Large intestine (tissue), 3 donors: Measurements from ENCODE around the gene THOC5. TPM values are rescaled to one million over a fixed set of nuclear protein-coding genes. Genes with fewer than 3 reads are reported as not detected.
"Not testable (repeated sequence)": the region's sequence is repeated elsewhere in the genome, so short reads cannot be mapped to it uniquely, and the experiment has no call there.

Source experiments
- DNase-seq, 2 donors: peaks; one replicate each; pipeline versions ENCODE4 v3.0.0 to v3.0.0-alpha.2; 2013
- H3K27ac ChIP-seq: one replicate; pipeline ENCODE4 v1.5.1; 2013; ENCODE audit warnings: low read length
- H3K27me3 ChIP-seq: 2 replicates; pipeline ENCODE4 v1.6.1; 2013; ENCODE audit warnings: low read length; ENCODE audit not compliant: control insufficient read depth, insufficient read depth
- H3K36me3 ChIP-seq: 2 replicates; pipeline ENCODE4 v1.6.1; 2013; ENCODE audit warnings: low read length; ENCODE audit not compliant: control insufficient read depth, insufficient read depth
- H3K4me1 ChIP-seq: one replicate; pipeline ENCODE4 v1.6.1; 2013; ENCODE audit warnings: low read length; ENCODE audit not compliant: control insufficient read depth, insufficient read depth
- H3K4me3 ChIP-seq: one replicate; pipeline ENCODE4 v1.5.1; 2013; ENCODE audit warnings: low read length
- H3K9me3 ChIP-seq: one replicate; pipeline ENCODE4 v1.6.1; 2013; ENCODE audit warnings: mild to moderate bottlenecking, low read depth, low read length, moderate library complexity; ENCODE audit not compliant: control insufficient read depth
- WGBS: methylation state at CpG from one replicate; pipeline ENCODE4 v1.1.5; 2013; ENCODE audit warnings: low lambda C conversion rate; ENCODE audit not compliant: insufficient coverage; 5-methylcytosine and 5-hydroxymethylcytosine counted together
- polyA plus RNA-seq: library from polyadenylated mRNA; unstranded; fragments of 120-200 nt; gene quantifications from one replicate; pipeline ENCODE4 v1.2.1, GENCODE V29; 2013

Gene THOC5
- polyA plus RNA-seq, 1 donor, result 24.3 TPM

DNA sequence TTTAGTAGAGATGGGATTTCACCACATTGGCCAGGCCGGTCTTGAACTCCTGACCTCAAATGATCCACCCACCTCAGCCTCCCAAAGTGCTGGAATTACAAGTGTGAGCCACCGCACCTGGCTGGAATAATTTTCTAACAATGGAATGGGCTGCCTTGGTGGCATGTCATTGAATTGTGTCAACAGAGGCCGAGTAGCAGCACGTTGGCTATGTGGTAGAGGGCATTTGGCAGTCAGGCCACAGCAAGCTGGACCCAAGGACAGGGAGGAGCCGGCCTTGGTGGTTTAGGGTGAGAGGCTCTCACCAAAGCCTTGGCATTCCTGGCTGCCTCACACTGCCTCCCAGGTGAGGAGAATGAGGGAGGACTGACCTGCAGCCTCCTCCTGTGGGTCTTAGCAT, 31.4 kb upstream of the THOC5 start:
- Histone ChIP-seq H3K27me3 (no peaks in the 10 kb centered on the region), H3K4me1 (peaks cover 6% of the 10 kb centered on the region), H3K36me3 (no peaks in the 10 kb centered on the region), H3K4me3 (no peak overlapping the region), H3K9me3 (no peaks in the 10 kb centered on the region), H3K27ac (no peak overlapping the region)
- no CpG with 5 or more reads among the region's 5 CpGs for WGBS
- DNase-seq, result no peak

DNA sequence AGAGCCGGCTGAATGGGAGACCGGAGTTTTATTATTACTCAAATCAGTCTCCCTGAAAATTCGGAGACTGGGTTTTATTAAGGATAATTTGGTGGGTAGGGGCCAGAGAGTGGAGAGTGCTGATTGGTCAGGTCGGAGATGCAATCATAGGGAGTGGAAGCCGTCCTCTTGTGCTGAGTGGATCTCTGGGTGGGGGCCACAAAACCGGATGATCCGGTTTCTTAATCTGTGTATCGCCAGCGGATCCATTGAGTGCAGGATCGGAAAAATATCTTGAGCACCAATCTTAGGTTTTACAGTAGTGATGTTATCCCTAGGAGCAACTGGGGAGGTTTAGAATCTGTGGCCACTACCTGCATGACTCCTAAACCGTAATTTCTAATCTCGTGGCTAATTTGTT, 28.2 kb upstream of the THOC5 start:
- Histone ChIP-seq H3K4me1 (peaks cover 18% of the 10 kb centered on the region), H3K4me3 (peak overlapping the region; percentile 69), H3K36me3 (no peaks in the 10 kb centered on the region), H3K27ac (no peak overlapping the region), H3K9me3 (no peaks in the 10 kb centered on the region), H3K27me3 (no peaks in the 10 kb centered on the region)
- WGBS, result 29% methylated on average over 1 of the region's 12 CpGs
- peak in 1 of 2 donors; percentile 30 for DNase-seq

DNA sequence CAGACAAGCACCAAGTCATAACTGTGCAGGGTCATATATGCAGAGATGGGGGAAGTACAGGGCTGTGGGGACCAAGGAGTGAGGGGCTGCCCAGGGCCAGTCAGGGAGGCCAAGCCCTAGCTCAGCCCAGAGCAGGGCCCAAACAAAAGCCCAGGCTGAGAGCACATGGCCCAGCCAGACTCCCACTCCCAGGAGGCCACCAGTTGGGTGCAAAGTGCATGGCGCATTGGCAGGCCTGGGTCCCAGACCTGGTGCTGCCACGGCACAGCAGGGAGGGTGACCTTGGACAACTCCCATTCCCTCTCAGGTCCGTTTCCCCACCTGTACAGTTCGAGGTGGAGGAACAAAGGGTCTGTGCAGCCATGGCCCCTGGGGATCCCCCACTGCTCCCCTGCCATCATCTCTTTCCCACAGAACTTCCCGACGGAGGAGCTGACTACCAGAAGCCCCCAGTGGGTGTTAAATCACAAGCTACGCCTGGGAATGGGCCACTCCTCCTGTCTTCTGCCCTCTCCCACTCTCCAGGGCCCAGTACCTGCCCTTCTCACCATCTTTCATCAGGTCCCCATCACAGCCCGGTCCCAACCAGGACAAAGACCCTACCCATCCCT, 26.7 kb upstream of the THOC5 start:
- no CpG with 5 or more reads among the region's 8 CpGs for WGBS
- Histone ChIP-seq H3K27ac (peak overlapping the region; percentile 89), H3K36me3 (no peaks in the 10 kb centered on the region), H3K4me3 (peak overlapping the region; percentile 69), H3K9me3 (no peaks in the 10 kb centered on the region), H3K27me3 (no peaks in the 10 kb centered on the region), H3K4me1 (peaks cover 21% of the 10 kb centered on the region)
- peak; percentile 62 to 76 for DNase-seq

DNA sequence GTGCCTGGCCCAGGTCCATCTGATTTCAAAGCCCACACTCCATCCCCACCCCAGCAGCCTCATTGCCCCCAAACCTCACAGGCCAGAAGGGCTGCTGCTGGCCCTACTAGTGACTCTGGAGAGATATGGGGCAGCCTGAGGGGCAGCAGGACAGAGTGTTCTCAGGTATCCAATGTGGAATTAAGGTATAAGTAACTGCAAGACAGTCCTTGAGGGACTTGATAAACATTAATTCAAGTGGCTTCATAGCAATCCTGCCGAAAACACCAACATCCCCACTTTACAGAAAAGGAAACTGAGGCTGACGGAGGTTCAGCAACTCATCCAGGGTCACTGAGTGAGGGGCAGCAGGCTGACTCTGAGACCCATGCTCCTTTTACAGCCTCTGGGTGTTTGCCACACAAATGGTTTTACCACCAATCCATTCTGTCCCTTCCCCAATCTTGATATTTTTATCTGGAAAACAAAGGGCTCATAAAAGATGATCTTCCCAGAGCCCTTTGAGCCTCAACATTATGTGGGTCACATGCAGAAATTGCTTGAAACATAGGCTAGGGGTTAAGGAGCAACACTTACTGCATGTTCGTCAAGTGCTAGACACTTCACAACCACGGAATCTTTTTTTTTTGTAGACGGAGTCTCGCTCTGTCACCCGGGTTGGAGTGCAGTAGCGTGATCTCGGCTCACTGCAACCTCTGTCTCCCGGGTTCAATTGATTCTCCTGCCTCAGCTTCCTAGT, 25.1 kb upstream of the THOC5 start:
- H3K27ac ChIP-seq, result peak overlapping the region; percentile 70
- peak in 1 of 2 donors; percentile 85 for DNase-seq
- WGBS, result no CpG with 5 or more reads among the region's 10 CpGs
- H3K9me3 ChIP-seq, result no peaks in the 10 kb centered on the region
- no peaks in the 10 kb centered on the region for H3K27me3 ChIP-seq
- H3K4me1 ChIP-seq, result peaks cover 28% of the 10 kb centered on the region
- H3K36me3 ChIP-seq, result no peaks in the 10 kb centered on the region
- H3K4me3 ChIP-seq, result no peak overlapping the region

DNA sequence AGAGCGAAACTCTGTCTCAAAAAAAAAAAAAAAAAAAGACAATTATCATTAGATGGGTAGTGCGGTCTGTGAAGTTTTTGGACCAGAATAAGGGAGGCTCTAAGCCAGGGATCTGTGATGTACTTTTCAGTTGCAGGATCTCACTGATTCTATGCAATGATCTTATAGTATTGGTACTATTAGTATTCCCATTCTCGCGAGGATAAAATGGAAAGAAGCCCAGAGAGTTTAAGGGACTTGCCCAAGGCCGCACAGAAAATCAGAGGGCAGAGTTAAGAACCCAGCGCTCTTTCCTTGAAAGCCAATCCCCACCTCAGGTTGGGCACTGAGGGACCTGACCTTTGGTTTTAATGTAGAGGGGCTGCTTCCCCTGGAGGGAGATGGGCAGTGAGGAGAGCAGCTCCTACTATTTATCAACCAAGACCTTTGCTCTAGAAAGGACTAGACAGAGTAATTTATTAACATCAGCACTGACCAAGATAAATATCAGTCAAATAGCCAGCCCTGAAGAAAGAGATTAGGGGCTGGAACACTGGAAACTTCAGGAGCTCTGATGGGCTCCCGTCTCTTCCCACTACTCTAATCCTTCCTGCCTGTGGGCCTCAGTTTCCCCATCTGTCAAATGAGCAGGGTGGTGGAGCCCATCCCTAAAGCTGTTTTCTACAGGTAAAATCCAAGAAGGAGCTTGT, 21.3 kb upstream of the THOC5 start:
- Histone ChIP-seq H3K36me3 (peaks cover 6% of the 10 kb centered on the region), H3K4me1 (peaks cover 32% of the 10 kb centered on the region), H3K27me3 (no peaks in the 10 kb centered on the region), H3K9me3 (no peaks in the 10 kb centered on the region), H3K27ac (peak overlapping the region; percentile 64), H3K4me3 (no peak overlapping the region)
- DNase-seq, result peak in 1 of 2 donors; percentile 47
- WGBS, result no CpG with 5 or more reads among the region's 7 CpGs

DNA sequence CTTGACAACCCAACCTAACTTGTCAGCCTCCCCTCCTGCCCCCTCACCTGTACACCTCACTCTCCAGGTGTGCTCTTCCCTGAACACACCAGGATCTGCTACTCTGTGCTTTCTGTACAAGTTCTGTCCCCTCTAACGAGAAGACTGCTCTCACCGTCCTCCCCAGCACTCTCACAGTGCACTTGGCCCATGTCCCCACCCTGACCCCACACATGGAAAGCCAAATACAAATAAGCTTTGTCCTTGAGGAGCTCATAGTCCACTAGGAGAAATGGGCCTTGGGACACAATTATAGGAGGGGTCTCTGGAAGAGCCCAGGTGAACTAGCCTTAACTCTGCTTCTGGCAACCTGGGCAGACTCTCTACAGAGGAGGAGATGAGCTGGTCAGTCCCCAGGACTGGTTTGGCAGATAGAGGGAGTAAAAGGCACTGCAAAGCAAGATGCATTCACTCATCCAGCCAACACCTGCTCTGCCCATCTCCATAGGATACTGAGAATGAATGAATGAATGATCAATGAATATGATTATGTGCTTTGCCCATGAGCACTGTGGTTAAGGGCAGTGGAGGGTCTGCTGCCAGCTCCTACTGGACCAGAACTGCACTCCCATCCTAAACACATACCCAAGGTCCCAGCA, 17.5 kb upstream of the THOC5 start:
- Histone ChIP-seq H3K36me3 (peaks cover 37% of the 10 kb centered on the region), H3K4me3 (no peak overlapping the region), H3K27me3 (no peaks in the 10 kb centered on the region), H3K4me1 (peaks cover 33% of the 10 kb centered on the region), H3K9me3 (no peaks in the 10 kb centered on the region), H3K27ac (no peak overlapping the region)
- no CpG with 5 or more reads among the region's 2 CpGs for WGBS
- DNase-seq, result no peak

DNA sequence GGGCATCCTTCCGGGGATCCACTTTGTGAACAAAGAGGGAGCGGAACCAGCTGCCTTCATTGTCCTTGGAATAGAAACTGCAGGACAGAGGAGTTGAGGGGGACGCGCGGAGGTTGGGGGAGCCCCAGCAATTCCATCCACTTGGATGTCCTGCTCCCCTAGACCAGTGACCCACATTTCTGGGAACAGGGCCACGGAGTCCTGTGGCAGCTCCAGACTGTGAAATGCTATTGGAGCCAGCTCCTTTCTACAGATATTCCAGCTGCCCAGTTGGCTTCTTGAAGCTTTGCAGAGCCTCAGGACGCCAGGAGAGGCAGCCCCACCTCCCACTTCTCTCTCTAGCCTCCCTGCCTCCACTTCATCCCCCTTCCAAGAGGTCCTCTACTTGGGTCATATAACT, 16.9 kb upstream of the THOC5 start:
- H3K27me3 ChIP-seq, result no peaks in the 10 kb centered on the region
- peaks cover 40% of the 10 kb centered on the region for H3K36me3 ChIP-seq
- no peak for DNase-seq
- no peak overlapping the region for H3K4me3 ChIP-seq
- no CpG with 5 or more reads among the region's 7 CpGs for WGBS
- H3K4me1 ChIP-seq, result peaks cover 31% of the 10 kb centered on the region
- no peaks in the 10 kb centered on the region for H3K9me3 ChIP-seq
- no peak overlapping the region for H3K27ac ChIP-seq

DNA sequence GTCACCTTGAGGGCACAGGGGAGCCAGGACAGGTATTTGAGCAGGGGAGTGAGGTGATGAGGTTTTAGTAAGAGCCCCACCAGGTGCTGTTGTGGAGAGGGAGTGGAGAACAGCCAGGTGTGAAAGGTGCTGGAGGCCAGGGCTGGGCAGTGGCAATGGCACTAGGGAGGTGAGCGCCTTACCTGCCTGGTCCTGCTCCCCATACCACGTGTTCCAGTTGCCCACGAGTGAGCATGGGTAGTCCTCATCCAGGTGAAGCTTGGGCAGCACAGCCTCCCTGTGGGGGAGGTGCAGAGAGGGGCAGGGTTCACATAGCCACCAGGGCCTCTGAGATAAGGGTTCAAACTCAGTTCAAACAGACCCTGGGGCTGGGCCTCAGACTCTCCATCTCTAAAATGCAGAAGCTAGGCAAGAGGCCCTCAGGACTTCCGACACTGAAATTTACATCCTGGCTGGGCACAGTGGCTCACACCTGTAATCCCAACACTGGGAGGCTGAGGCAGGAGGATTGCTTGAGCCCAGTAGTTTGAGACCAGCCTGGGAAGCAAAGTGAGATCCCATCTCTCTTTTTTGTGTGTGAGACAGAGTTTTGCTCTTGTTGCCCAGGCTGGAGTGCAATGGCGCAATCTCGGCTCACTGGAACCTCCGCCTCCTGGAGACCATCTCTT, 15.6 kb upstream of the THOC5 start:
- peak; percentile 60 to 75 for DNase-seq
- Histone ChIP-seq H3K27ac (peak overlapping the region; percentile 40), H3K9me3 (no peaks in the 10 kb centered on the region), H3K27me3 (no peaks in the 10 kb centered on the region), H3K4me1 (peaks cover 23% of the 10 kb centered on the region), H3K4me3 (no peak overlapping the region), H3K36me3 (peaks cover 47% of the 10 kb centered on the region)
- WGBS, result no CpG with 5 or more reads among the region's 7 CpGs

DNA sequence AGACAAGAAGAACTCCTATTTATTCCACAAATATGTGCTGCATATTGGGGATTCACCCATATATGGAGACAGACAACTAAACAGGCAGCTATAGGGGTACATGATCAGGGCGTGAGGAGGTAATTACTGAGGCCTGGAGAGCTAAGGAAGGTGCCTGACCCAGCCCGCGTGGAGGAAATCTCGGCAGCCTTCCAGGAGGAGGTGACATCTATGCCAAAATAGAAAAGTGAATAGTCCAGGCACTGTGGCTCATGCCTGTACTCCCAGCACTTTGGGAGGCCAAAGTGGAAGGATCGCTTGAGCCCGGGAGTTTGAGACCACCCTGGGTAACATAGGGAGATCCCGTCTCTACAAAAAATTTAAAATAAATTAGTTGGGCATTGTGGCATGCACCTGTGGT, 13.8 kb upstream of the THOC5 start:
- H3K4me3 ChIP-seq, result no peak overlapping the region
- no CpG with 5 or more reads among the region's 7 CpGs for whole genome bisulfite sequencing
- peaks cover 51% of the 10 kb centered on the region for H3K36me3 ChIP-seq
- H3K9me3 ChIP-seq, result no peaks in the 10 kb centered on the region
- no peak for DNase-seq
- peaks cover 23% of the 10 kb centered on the region for H3K4me1 ChIP-seq
- H3K27ac ChIP-seq, result no peak overlapping the region
- H3K27me3 ChIP-seq, result no peaks in the 10 kb centered on the region

DNA sequence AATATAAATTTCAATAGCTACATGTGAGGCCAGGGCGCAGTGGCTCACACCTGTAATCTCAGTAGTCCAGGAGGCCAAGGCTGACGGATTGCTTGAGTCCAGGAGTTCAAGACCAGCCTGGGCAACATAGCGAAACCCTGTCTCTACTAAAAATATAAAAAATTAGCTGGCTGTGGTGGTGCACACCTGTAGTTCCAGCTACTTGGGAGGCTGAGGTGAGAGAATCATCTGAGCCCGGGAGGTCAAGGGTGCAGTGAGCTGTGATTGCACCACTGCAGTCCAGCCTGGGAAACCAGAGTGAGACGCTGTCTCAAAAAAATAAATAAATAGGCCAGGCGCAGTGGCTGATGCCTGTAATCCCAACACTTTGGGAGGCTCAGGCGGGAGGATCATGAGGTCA, 13.0 kb upstream of the THOC5 start:
- H3K4me3 ChIP-seq, H3K9me3 ChIP-seq, DNase-seq, H3K27me3 ChIP-seq, H3K27ac ChIP-seq: not testable (repeated sequence)
- WGBS, result 100% methylated on average over 1 of the region's 7 CpGs
- Histone ChIP-seq H3K36me3 (peaks cover 59% of the 10 kb centered on the region), H3K4me1 (peaks cover 23% of the 10 kb centered on the region)
